Epidermal melanocyte (primary cell): ENCODE data around the gene WDR13.
"Not testable (repeated sequence)": the region's sequence is repeated elsewhere in the genome, so short reads cannot be mapped to it uniquely, and the experiment has no call there.

Experiments used
- DNase-seq: peaks from one replicate; pipeline ENCODE4 v3.0.0; 2011; ENCODE audit warnings: low spot score; ENCODE audit not compliant: insufficient read length

Gene WDR13

DNA sequence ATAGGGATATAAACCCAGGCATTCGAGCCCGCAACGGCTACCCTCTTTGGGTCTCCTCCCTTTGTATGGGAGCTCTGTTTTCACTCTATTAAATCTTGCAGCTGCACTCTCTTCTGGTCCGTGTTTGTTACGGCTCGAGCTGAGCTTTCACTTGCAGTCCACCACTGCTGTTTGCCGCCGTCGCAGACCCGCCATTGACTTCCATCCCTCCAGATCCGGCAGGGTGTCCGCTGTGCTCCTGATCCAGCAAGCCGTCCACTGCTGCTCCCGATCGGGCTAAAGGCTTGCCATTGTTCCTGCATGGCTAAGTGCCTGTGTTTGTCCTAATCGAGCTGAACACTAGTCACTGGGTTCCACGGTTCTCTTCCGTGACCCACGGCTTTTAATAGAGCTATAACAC lies 57.5 kb downstream of the WDR13 start:
- not testable (repeated sequence) for DNase-seq
